ENCODE data around the gene ST3GAL5.

DNA sequence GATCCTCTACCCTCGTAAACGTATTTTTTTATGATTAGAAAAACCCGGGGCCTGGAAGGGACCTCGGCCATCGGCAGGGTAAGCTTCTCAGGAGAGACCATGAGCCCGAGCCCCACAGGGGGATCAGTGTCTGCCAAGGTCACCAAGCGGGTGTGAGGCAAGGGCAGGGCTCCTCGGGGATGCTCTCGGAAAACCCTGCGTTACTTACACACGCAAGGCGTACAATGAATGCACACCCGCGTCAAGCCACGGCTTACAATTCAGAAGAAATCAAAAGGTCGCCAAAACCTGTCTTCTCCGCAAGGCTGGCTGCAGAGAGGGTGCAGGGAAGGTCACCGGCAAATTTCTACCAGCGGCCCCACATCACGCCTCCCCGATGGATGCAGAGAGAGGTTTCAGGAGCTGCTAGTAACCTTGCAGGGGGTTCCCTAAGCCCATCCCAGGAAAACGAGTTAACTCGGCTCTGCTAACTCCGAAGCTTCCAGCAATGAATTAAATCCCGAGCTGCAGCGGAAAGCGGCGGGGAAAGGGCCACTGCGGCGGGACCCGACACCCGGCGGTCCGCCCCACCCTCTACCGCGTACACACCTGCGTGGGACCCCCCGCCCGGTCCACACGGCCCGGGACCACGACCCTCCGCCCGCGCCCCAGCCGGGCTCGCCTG is 638 bp downstream of the ST3GAL5 start:
- TF ChIP-seq, protein P1, sequence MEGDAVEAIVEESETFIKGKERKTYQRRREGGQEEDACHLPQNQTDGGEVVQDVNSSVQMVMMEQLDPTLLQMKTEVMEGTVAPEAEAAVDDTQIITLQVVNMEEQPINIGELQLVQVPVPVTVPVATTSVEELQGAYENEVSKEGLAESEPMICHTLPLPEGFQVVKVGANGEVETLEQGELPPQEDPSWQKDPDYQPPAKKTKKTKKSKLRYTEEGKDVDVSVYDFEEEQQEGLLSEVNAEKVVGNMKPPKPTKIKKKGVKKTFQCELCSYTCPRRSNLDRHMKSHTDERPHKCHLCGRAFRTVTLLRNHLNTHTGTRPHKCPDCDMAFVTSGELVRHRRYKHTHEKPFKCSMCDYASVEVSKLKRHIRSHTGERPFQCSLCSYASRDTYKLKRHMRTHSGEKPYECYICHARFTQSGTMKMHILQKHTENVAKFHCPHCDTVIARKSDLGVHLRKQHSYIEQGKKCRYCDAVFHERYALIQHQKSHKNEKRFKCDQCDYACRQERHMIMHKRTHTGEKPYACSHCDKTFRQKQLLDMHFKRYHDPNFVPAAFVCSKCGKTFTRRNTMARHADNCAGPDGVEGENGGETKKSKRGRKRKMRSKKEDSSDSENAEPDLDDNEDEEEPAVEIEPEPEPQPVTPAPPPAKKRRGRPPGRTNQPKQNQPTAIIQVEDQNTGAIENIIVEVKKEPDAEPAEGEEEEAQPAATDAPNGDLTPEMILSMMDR (IDR thresholded peaks at IDR 0.05 in 4 of 5, conservative IDR thresholded peaks at IDR 0.05 in 1 of 5), result no peak
- no peak for TF ChIP-seq POLR2A (IDR thresholded peaks at IDR 0.05)
